Left ventricle myocardium inferior (tissue), 1 donor: ENCODE measurements around the gene CUL9. TPM values are rescaled to one million over a fixed set of nuclear protein-coding genes. Genes with fewer than 3 reads are reported as not detected.

Experiments used
- DNase-seq: peaks from one replicate; pipeline ENCODE4 v3.0.0-alpha.2; 2020
- H3K27ac ChIP-seq: fragments of 200-600 bp; replicated peaks from 2 replicates; pipeline ENCODE4 v1.8.0; 2021
- H3K27me3 ChIP-seq: fragments of 200-600 bp; 2 replicates; pipeline ENCODE4 v1.8.0; 2021; ENCODE audit warnings: low read depth
- H3K36me3 ChIP-seq: fragments of 200-600 bp; 2 replicates; pipeline ENCODE4 v1.8.0; 2021
- H3K4me1 ChIP-seq: fragments of 200-600 bp; 2 replicates; pipeline ENCODE4 v1.8.0; 2021
- H3K4me3 ChIP-seq: fragments of 200-600 bp; 2 replicates; pipeline ENCODE4 v1.8.0; 2021; ENCODE audit warnings: mild to moderate bottlenecking, moderate library complexity
- H3K9me3 ChIP-seq: fragments of 200-600 bp; replicated peaks from 2 replicates; pipeline ENCODE4 v1.8.0; 2021
- CTCF ChIP-seq: fragments of 200-600 bp; IDR thresholded peaks from 2 replicates; pipeline ENCODE4 v1.8.0; 2021; ENCODE audit warnings: antibody characterized with exemption, mild to moderate bottlenecking, borderline replicate concordance
- intact Hi-C: fragments of 100-400 bp; cut with micrococcal nuclease; formaldehyde crosslinking; loops from one replicate; pipeline ENCODE4 v1.11.0; 2022
- total RNA-seq: library from RNA; stranded (reverse); fragmentation: NEBNext Ultra II Directional; extraction: Animal tissue kit (Norgen Biotek cat#: 25700); gene quantifications from one replicate; pipeline ENCODE4 v1.2.1, GENCODE V29; 2021
- donor health status: DM: no; HTN: yes; CAD: no; lungs with severe emphysema.

The CUL9 gene
- total RNA-seq, 1 donor from 2014 or later, result 14.7 TPM

GRCh38 chr6:43174263-43175112, 7.5 kb upstream of the CUL9 start:
- Histone ChIP-seq H3K27me3 (no peaks in the 10 kb centered on the region), H3K27ac (peak overlapping the region; percentile 95), H3K4me3 (peak overlapping the region; percentile 93), H3K36me3 (peaks cover 44% of the 10 kb centered on the region), H3K9me3 (no peaks in the 10 kb centered on the region), H3K4me1 (peaks cover 55% of the 10 kb centered on the region)
- peak; percentile 95 for DNase-seq
- intact Hi-C loops, result no loop called here
- peak; percentile 45 for TF ChIP-seq CTCF

GRCh38 chr6:43175676-43176422, 6.1 kb upstream of the CUL9 start:
- no peak for TF ChIP-seq CTCF
- no peak for DNase-seq
- peaks cover 56% of the 10 kb centered on the region for H3K36me3 ChIP-seq
- H3K27ac ChIP-seq, result peak overlapping the region; percentile 95
- peaks cover 50% of the 10 kb centered on the region for H3K4me1 ChIP-seq
- H3K27me3 ChIP-seq, result no peaks in the 10 kb centered on the region
- no peak overlapping the region for H3K4me3 ChIP-seq
- intact Hi-C loops, result no loop called here
- no peaks in the 10 kb centered on the region for H3K9me3 ChIP-seq

- H3K27me3 ChIP-seq, result no peaks in the 10 kb centered on the region
- no peaks in the 10 kb centered on the region for H3K9me3 ChIP-seq
- intact Hi-C loops, result no loop called here
- peaks cover 57% of the 10 kb centered on the region for H3K36me3 ChIP-seq
- TF ChIP-seq CTCF, result no peak
- no peak overlapping the region for H3K4me3 ChIP-seq
- DNase-seq, result no peak
- peaks cover 52% of the 10 kb centered on the region for H3K4me1 ChIP-seq
- H3K27ac ChIP-seq, result peak overlapping the region; percentile 95
Observed at GRCh38 chr6:43176423-43176786, 5.6 kb upstream of the CUL9 start.

GRCh38 chr6:43178150-43178549, 3.8 kb upstream of the CUL9 start:
- Histone ChIP-seq H3K4me3 (no peak overlapping the region), H3K9me3 (no peaks in the 10 kb centered on the region), H3K27ac (no peak overlapping the region), H3K27me3 (no peaks in the 10 kb centered on the region), H3K36me3 (peaks cover 57% of the 10 kb centered on the region), H3K4me1 (peaks cover 52% of the 10 kb centered on the region)
- intact Hi-C loops, result no loop called here
- no peak for TF ChIP-seq CTCF
- DNase-seq, result no peak

- intact Hi-C loops, result no loop called here
- no peak for TF ChIP-seq CTCF
- peaks cover 51% of the 10 kb centered on the region for H3K4me1 ChIP-seq
- DNase-seq, result no peak
- H3K27me3 ChIP-seq, result no peaks in the 10 kb centered on the region
- H3K9me3 ChIP-seq, result no peaks in the 10 kb centered on the region
- H3K27ac ChIP-seq, result no peak overlapping the region
- H3K36me3 ChIP-seq, result peaks cover 57% of the 10 kb centered on the region
- no peak overlapping the region for H3K4me3 ChIP-seq
Observed at GRCh38 chr6:43178951-43179830, 2.8 kb upstream of the CUL9 start.
